Hematopoietic multipotent progenitor cell treated with erythropoietin and hydrocortisone succinate and interleukin-3 and kit ligand, for 8 days (in vitro differentiated cells): ENCODE data around the gene AKAP6.

Experiments used
- DNase-seq: peaks from one replicate; pipeline ENCODE4 v3.0.0-alpha.2; 2015

AKAP6 gene

DNA sequence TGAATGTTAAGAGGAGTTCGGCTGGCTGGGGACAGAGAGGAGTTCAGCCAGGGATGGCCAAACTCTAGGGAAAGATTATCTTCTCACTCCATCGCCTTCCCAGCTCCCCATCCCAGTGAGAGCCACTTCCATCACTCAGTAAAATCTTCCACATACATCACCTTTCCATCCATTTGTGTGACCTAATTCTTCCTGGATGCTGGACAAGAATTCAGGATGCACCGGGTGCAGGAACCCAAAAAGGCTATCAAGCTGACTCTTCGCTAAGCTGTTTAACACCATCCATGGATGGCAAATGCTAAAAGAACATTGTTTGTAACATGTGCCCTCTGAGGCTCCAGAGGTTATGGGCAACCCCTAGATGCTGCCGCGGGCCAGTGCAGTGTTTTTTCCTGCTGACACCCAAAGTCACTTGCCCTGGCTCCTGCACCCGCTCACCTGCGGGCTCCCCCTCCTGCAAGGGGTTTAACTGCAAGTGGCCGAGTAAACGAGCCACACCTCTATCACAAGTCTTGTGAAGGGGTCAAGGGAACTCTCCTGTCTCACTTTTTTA, 393.6 kb downstream of the AKAP6 start:
- DNase-seq: no peak

GRCh38 chr14:32724867-32725471, 395.9 kb downstream of the AKAP6 start:
- DNase-seq: no peak

- DNase-seq: no peak
Measured at GRCh38 chr14:32726516-32726915, 397.4 kb downstream of the AKAP6 start.

DNA sequence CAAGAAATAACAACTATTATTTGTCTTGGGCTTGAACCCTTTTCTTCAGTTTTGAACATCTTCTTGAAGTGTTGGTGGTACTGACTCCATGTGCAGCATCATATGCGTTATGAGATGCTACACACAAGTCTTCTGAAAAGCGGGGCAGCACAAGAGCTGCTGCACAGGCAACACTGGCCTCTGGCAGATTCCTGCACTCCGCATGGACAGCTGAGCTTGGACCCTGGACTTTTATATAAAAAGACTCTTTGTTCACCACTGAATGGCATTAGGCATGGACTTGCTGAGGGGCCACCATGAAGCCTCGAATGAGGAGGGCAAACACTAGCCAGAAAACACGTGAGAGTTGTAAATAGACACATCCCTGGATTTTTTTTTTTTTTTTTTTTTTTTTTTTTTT, 398.7 kb downstream of the AKAP6 start:
- no peak for DNase-seq

DNA sequence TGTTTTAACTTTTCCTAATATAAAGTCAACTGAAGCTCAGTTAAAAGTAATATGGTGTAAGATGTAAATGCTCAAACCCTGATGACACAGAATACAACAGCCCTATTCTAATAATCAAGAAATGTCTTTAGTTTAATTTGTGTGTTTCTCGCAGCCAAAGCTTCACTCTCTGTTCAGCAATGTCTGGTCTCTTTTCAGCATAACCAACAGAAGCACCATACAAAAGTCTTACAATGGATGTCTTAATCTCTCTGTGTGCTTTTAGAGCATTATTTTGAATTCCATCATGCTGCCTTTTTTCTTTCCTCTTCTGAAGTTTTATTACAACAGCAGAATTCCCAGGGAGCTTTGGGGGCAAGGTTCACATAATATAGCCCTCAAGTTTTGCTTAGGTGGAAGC, 399.4 kb downstream of the AKAP6 start:
- no peak for DNase-seq

GRCh38 chr14:32728976-32729375, 399.9 kb downstream of the AKAP6 start:
- no peak for DNase-seq

GRCh38 chr14:32731249-32731648, 402.2 kb downstream of the AKAP6 start:
- DNase-seq: no peak

DNA sequence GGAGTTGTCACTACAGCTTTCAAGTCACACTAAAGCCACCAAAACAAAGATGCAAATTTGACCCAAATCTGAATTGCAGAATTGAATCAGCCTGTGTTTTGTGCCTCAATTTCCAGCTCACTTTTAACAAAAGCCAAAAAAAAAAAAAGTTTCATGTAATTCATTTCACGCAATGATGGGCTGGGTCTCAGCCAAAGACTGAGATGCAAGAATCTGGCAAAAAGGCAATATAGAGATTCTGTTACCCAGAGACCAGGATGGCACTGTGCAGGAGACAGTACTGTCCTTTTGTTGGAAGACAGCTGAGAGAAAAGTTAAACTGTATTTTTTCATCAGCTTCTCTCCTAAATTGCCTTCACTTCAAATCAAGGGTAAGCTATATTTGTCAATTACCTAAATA, 403.9 kb downstream of the AKAP6 start:
- DNase-seq: no peak

- DNase-seq: no peak
Measured at GRCh38 chr14:32734261-32734660, 405.2 kb downstream of the AKAP6 start.

DNA sequence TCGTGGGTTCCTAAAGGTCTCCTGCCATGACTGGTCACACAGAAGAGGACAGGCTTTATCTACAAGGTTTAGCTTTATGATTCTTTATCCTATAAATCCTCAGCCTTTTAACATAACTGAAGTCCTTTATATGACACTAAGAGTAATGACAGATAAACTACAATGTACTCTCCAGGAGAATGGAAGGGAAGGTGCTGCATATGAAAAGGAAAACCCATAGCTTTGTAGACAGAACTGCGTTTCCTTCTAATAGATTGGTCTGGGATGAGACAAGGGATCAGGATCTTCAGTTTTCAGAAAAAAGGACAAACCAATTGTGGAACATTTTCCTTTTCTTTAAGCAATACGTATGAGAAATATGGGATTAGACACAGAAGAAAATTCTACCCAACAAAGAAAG, 408.5 kb downstream of the AKAP6 start:
- no peak for DNase-seq

DNA sequence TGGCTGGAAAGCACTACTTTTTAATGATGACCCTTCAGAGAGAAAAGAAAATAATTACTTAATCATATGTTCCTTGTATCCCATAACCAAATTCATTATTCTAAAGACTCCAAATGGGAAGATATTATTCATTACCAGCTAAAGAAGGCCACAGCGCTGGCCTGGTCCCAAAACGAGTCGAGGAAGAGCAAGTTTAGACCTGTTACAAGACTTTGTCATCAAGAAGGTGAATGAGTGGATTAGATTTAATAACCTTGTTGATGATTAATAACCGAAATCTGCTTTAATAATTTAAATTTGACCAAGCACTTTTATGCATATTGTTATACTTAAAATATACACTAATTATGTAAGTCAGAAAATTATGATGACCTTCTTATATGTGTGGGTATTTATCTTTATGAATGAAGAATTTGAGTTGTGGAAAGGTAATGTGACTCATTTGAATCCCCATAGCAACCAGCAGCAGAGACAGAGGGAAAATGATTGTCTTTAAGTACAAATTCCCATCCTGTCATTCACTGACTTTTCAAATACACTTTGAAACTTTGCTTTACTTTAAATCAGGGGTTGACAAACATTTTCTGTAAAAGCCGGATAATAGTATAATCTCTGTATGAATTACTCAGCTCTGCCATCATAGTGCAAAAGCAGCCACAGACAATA, 409.2 kb downstream of the AKAP6 start:
- no peak for DNase-seq

DNA sequence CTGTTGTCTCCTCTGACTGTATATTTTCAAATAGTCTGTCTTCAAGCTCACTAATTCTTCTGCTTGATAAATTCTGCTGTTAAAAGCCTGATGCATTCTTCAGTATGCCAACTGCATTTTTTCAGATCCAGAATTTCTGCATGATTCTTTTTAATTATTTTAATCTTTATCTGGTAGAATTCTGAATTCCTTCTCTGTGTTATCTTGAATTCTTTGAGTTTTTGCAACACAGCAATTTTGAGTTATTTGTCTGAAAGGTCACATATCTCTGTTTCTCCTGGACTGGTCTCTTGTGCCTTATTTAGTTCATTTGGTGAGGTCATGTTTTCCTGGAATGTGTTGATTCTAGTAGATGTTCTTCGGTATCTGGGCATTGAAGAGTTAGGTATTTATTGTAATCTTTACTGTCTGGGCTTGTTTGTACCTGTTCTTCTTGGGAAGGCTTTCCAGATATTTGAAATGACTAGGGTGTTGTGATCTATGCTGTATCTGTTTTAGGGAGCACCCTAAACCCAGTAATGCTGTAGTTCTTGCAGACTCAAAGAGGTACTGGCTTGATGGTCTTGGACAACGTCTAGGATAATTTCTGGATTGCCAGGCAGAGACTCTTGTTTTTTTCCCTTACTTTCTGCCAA, 415.8 kb downstream of the AKAP6 start:
- DNase-seq: no peak

GRCh38 chr14:32754209-32754608, 425.1 kb downstream of the AKAP6 start:
- no peak for DNase-seq

DNA sequence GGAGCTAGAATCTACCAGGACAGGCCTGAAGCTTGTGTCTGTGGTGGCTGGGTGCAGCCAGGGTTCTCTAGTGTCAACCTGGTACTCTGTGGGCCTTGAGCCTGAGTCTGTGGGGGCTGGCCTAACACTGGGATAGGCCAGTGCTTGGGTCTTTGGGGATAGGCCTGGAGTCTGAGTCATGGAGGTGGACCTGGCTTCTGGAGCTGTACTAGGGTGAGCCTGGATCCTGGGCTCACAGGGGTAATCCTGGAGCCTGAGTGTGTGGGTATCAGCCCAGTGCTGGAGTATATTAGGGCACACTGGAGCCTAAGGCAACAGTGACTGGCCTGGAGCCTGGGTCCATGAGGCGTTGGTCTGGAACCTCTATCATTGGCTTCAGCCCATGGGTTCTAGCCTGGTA, 427.1 kb downstream of the AKAP6 start:
- no peak for DNase-seq

- no peak for DNase-seq
Measured at GRCh38 chr14:32756775-32757174, 427.7 kb downstream of the AKAP6 start.

DNA sequence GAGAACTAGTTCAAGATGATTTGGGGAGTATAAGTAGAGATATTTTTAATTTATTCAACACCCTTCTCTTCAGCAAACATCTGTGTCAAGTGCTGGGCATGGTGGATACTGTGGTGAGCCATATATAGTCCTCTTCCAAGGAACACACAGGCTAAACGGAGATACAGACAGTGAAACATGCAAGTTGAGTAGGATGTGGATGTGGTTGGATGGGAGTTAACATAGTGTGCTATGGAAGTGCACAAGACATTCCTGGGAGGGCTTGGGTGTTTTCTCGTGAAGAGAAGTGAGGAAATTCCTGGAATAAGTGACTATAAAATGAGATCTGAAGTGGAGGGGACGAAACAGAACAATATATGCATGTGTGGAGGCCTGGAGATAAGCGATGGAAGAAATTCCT, 428.5 kb downstream of the AKAP6 start:
- DNase-seq: no peak

DNA sequence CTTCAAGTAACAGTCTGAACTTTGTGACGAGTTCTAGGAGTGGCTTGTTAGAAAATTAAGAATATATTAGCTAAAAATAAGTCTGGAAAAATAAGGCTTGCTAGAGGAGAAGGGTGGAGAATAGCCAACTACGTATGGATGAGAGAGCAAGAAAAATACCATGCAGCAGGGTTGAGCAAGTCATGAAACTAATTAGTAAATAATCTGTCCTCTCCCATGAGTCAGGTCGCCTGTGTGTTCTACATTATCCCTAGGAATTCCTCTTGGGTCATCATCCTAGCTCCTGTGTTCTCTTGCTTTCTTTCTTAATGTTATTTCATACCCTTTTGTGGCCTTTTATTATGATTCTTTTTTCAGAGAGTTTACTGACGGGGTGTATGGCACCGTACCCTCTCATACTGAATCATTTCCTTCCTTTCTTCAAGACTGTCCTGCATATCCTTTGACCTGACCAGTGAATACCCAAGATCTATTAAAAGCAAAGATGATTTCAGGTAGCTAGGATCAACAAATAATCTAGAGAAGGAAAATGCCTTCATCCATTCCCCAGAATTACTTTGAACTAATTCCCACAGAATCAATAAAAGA, 432.4 kb downstream of the AKAP6 start:
- DNase-seq: no peak

GRCh38 chr14:32762886-32763285, 433.8 kb downstream of the AKAP6 start:
- DNase-seq: no peak

DNA sequence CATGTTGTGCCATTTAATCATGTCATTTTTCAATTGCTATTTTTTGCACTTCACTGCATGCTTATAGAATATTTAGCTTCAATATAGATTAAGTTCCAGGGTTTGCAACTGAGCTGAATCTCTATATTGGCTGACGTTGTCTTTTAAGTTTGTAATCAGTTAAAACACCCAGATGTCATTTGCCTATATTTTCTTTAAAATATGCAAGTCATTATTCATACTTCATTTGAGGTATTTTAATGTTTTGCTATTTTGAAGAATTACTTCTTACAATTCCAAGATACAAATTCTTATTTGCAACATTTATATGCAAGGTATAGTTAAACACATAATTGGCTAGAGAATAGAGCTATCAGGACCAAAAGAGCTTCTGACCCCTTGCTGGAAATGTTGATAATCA, 434.6 kb downstream of the AKAP6 start:
- DNase-seq: no peak

DNA sequence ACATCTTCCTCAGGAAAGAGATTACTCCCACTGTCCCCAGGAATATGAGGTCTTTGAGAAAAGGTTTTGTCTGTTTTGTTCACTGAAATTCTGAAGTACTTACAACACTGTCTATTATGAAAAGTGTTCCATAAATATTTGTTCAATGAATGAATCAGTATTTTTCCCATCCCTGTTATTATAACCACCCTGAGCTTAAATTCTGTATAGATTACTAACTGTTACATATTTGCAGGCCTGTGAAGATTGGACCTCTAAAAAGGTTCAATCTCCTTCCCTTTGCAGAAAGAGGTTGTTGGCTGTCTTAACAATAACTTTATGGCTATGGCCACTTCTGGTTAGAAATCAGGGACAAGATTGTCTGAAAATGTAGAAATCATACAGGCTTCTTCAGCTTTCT, 435.0 kb downstream of the AKAP6 start:
- no peak for DNase-seq

DNA sequence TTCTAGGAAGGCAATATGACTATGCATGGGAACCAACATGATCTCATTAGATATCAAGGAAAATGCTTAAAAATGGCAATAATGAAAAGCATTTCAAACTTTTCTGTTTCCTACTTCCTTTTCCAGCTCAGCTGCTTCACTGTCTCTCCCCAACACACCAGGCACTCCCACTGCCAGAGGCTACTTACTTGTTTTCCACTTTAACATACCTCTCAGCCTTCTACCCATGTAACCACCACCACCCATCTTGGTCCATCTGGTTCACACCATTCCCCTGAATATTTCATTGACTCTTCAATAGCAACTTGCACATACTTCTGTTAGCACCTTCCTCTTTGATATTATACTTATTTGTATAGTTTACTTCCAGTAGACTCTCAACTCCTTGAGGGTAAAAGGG, 441.3 kb downstream of the AKAP6 start:
- DNase-seq: no peak

DNA sequence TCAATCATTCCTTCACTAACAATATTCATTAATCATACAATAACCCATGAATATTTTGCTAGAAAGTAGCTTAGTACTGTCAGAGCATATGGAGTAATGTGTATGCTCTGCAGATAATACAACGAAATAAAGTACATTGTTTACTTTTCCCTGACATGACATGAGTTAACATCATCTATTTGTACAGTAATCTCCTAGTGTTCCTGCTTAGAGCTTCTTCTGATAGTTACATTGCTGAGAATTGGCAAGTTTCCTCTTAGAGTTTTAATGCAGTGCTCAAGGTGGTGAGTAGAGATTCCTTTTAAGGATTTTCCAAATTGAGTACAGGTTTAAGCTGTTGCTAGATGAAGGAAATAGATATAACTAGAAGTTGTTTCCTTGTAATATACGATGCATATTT, 445.1 kb downstream of the AKAP6 start:
- no peak for DNase-seq

DNA sequence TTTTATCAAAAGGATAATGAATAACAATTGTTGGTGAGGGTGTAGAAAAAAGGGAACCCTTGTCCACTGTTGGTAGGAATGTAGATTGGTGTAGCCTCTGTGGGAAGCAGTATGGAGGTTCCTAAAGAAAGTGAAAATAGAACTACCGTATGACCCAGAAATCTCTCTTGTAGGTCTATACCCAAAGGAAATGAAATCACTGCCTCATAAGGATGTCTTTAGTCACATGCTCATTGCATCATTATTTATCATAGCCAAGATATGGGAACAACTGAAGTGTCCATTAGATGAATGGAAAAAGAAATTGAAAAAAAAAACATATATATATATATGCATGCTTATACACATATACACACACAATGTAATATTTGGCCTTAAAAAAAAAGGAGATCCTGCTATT, 450.7 kb downstream of the AKAP6 start:
- DNase-seq: no peak

DNA sequence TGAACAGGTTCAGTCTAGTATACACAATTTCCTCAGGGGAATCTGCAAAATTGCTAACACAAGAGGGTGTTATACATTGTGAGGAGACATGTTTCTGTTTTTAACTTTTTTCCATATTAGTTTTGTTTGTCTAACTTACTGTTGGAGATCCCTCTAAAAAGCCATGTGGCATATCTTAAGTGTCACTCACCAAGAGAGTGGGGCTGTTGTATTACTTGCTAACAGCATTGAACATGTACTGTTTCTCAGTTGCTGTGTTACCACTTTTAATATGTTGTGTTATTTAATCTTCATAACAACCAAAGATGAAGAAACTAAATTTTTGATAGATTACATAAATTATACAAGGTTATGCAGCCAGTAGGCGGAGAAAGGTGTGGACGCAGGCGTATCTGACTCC, 455.3 kb downstream of the AKAP6 start:
- no peak for DNase-seq
